NCI-H146 treated with DMSO at 0.1 percent for 48 hours (cell line): ENCODE data around the gene RASGEF1C.
"Not testable (repeated sequence)": the region's sequence is repeated elsewhere in the genome, so short reads cannot be mapped to it uniquely, and the experiment has no call there.

Experiments used
- DNase-seq: peaks from one replicate; lab custom pipeline; 2025; ENCODE audit not compliant: unreplicated experiment; lab: John Stamatoyannopoulos, UW

RASGEF1C gene

DNA sequence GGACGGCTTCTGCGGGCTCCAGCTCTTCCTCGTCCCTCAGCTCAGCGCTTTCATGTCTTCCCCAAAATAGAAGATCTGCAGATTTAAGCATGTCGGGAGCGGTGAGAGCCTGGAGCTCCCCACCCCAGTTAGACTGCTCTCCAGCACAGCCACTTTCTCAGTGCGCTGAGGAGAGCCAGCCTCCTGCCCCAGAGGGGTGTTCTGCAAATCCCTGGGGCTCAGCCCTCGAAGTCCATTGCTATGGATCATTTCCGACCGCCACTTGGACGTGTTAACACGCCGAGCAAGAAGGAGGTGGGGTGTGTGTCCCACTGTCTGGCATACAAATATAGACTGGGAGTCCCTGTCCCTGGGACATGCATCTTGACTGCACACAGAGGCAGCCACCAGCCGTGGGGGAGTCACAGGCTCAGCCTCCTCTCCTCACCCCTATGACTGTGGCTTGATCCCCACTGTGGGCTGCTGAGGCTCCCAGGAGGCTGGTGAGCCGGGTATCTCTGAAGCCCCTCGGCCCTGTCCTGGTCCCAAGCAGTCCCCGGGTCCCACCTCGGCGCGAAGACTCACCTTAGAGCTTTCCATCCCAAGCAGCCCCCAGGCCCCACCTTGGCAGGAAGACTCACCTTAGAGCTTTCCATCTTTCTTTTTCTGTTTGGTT lies 107.4 kb downstream of the RASGEF1C start:
- DNase-seq = no peak

DNA sequence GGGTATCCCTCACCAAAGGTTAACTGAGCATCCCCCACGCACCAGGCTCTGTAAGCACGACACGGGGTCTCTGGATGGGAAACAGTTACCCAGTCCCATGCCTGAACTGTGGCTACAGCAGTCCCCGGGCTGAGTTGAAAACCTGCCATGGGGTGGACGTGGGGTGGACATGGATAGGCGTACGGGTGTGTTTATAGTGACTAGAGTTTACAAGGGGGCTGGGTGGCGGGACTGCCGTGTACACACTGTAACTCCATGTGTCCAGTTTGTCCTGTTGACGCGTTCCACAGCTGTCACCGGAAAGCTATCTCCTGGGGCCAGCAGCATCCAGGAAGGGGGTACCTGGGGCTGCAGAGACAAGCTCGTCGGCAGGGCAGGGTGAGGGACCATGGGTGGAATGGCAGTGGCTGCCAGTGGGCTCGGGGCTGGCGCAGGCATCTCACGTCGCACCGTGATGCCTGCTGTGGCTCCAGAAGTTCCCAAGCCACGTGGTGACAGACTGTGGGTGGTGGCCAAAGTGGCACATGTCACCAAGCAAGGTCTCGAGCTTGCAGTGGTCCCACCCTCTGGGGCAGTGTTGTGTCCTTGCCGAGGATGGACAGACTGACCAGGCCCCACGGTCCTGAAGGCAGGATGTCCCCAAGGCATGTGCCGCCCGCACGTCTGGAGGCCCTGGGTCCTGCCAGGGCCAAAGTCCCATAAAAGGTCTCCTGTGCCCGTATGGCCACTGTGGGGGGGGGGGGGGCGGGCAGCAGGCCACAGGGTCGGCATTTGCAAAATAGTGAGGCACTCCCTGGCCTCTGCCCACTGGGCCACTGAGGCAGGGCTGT lies 108.2 kb downstream of the RASGEF1C start:
- DNase-seq = no peak

DNA sequence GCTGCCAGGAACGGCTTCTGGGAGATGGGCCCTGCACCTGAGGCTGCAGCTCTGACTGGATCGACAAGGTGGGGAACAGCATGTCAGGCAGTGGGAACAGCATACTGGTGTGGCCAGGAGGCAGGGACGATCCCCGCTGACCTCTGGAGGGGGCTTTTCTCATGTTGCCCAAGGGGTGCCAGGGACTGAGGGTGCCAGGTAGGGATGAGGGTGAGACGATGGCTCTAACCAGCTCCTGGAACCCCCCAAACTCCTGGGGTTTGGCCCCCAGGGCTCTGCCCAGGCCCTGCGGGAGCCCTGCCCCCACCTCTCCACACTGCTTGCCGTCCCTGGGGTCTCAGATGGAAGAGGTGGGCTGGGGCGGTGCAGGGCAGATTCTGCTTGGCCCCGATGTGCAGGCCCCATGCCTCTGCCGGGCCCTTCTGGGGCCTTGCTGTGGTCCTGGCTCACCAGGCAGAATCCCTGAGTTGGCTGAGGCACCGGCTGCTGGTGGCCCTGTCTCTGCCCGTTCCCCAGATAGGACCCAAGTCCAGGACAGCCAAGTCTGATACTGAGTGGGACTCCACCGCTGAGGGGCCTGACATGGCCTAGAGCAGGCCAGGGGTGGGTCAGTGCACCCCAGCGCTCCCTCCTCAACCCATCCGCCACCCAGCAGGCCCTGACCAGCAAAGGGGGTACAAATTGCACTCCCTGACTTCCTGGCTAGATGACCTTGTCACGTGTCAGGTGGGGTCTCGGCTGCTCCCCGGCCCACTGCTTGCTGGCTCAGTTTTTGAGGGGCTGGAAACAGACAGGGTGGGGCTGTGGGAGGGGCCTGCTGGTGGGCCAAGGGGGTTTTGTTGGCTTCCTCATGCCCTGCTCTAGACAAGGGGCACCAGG lies 109.0 kb downstream of the RASGEF1C start:
- DNase-seq = no peak

DNA sequence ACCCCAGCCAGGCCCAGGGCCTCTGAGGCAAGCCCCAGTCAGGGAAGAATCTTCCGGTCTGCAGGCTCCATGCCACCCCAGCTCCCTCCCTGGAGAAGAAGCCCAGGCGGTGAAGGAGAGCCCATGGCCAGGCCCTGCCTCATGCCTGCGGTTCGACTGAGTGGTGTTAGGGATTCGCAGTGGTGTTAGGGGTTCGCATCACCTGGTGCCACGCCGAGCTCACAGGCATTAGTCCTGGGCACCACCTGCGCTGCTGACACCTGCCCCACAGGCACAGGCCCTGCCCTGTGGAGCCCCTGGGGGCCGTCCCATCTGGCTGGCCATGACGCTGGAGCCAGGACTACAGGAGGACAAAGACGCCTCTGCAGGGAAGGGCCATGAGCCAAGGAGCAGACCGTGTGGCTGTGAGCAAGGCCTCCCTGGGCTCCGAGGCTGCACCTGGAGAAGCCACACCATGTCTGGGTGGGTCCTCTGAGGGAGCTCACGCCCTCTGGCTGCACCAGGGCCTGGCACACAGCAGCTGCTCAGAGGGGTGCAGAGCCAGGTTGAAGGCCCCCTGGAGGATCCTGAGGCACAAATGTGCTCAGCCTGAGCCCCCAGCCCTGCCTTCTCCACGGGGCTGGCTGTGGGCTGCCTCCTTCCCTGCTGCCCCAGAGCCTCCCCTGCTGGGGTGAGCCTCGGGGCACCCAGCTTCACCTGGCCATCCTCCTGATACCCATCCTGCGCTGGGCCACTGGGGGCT lies 109.8 kb downstream of the RASGEF1C start:
- no peak for DNase-seq

DNA sequence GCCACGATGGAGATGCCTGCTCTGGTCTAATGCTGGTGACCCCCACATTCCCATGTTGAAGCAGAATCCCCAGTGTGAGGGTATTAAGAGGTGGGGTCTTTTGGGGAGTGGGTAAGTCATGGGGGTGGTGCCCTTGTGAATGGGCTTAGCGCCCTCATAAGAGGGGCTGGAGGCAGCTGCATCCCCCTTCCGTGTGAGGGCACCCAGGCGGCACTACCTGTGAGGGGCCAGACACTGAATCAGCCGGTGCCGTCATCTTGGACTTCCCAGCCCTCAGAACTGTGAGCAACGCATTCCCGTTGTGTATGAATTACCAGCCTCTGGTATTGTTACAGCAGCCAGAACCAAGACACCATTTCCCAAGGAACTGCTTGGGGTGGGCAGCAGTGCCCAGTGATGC lies 110.5 kb downstream of the RASGEF1C start:
- DNase-seq = no peak

DNA sequence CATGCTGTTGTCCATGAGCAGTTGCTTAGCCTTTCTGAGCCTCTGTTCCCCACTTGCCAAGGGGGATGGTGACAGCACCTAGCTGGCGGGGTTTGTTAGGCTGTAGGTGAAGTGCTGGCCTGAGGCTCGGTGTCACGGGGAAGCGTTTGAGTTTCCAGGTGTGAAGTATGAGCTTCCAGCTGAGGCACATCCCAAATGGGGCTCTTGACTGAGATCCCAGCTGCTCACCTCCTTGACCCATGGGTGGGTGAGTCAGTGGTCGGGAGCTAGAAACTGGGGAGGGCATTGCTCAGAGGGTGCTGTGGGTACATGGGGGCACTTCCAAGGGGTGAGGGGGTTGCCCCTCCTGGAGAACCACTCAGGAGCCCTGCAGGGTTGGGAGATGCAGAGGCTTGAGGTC lies 111.1 kb downstream of the RASGEF1C start:
- no peak for DNase-seq

DNA sequence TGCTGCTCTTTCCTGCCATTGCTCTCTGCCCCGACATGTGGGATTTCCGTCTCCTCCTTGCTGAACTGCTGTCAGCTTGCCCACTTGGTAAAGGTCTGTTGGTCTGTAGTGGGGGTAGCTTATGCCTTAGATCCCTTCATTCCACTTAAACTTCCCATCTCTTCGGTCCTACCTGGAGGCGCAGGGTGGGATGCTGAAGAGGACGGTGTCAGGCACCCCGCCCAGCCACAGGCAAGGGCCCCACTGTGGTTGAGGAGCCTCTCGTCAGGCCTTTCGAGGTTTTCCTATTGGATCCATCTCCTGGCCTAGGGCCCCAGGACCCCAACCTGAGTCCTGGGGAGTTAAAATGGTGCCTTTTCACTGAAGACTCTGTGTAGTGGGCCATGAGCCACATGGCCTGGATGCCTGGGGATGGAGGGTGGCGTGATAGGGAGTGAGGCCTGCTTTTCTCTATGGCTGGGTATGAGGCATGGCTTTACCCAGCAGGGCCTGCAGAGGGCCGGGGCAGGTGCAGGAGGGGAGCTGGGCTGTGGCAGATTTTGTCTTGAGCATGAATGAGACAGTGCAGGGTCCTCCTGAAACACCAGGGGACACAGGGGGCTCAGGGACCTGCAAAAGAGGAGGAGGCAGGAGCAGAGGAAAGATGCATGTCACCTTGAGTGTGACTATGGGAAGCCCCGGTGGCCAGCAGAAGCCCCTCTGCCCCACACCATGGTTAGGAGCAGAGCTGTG lies 111.7 kb downstream of the RASGEF1C start:
- no peak for DNase-seq

DNA sequence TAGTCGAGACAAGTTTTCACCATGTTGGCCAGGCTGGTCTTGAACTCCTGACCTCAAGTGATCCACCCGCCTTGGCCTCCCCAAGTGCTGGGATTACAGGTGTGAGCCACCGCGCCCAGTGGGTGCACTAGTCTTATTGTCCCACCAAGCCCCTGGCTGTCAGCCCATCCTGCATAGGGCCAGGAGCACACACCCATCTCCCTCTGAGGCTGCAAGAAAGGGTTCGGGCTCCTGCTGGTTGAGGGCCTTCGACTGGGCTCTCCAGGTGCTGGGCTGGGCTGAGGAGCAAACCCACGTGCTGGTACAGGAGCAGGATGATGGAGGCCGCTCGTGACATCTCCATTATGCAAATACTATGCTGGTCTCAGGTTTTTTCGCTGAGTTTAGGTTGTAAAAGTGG lies 112.4 kb downstream of the RASGEF1C start:
- DNase-seq = no peak

DNA sequence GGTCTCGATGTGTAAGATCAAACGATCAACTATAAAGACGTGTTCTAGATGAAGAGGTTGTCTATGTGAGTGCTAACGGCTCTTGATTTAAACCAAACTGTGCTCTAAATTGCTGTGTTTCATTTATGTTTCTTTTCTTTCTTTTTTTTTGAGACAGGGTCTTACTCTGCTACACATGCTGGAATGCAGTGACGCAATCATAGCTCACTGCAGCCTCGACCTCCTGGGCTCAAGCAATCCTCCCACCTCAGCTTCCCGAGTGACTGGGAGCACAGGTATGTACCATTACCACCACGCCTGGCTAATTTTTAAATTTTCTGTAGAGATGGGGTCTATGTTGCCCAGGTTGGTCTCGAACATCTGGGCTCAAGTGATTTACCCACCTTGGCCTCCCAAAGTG lies 113.5 kb downstream of the RASGEF1C start:
- DNase-seq = no peak

DNA sequence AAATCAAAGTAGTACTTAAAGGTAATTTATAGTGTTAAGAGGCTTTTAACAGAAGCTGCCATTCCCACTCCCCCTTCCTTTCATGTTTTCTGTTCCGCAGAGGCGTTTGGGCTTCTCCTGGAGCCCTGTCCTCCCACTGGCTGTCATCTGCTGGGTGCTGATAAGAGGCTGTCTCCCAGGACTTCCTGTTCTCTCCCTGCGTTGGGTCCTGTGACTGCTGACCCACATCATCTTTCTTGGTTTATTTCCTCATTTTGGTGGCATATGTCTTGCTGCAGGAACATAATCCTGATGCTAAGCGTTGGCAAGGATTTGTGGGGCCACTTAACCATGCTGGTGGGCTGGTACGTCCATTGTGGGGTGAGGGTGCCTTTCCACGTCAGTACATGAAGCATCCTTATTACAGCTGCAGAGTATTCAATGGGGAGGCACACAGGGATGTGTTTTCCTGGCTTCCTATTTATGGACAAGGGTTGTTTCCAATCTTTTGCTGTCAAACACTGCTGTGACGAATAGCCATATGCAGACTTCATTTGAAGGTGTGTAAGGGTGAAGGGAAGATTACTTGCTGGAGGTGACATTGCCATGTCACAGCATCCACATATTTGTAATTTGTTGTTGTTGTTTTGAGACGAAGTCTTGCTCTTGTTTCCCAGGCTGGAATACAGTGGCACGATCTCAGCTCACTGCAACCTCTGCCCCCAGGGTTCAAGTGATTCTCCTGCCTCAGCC lies 115.2 kb downstream of the RASGEF1C start:
- no peak for DNase-seq

DNA sequence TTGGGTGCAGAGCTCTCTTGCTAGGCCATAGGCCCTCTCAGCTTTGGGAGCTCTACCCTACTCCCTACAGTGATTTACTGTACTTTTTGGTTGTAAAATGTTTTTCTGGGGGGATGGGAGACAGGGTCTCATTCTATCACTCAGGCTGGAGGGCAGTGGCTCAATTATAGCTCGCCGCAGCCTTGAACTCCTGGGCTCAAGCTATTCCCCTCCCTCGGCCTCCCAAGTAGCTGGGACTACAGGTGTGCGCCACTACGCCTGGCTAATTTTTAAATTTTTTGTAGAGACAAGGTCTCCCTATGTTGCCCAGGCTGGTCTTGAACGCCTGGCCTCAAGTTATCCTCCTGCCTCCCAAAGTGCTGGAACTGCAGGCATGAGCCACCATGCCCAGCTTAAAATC lies 115.8 kb downstream of the RASGEF1C start:
- DNase-seq = no peak

DNA sequence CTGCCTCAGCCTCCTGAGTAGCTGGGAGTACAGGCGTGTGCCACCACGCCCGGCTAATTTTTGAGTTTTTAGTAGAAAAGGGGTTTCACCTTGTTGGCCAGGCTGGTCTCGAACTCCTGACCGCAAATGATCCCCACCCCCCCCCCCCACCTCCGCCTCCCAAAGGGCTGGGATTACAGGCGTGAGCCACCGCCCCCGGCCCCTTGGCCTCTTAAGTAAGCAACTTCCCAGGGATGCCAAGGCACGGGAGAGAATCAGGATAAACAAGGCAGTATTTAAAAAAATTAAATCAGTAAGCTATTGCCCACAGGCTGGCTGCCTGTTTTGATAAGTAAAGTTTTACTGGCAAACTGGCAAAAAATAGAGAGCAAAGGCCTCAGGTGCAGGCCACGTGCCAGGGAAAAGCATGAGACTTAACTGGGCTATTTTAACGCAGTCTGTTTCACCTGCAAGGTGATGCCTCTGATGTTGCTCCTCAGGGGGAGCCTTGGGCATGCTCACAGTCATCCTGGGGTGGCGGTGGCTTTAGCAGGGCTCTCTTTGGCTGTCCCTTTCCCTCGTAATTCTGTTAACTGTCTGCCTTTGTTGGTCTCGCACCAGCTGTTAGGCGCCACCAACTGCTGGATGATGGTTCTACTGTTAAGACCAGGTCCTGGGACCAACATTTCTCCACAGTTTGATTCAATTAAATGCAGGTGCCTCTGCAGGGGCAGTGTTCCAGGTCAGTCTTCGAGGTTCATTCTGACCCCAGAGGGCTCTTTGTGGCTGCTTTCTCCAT lies 118.1 kb downstream of the RASGEF1C start:
- DNase-seq = no peak

DNA sequence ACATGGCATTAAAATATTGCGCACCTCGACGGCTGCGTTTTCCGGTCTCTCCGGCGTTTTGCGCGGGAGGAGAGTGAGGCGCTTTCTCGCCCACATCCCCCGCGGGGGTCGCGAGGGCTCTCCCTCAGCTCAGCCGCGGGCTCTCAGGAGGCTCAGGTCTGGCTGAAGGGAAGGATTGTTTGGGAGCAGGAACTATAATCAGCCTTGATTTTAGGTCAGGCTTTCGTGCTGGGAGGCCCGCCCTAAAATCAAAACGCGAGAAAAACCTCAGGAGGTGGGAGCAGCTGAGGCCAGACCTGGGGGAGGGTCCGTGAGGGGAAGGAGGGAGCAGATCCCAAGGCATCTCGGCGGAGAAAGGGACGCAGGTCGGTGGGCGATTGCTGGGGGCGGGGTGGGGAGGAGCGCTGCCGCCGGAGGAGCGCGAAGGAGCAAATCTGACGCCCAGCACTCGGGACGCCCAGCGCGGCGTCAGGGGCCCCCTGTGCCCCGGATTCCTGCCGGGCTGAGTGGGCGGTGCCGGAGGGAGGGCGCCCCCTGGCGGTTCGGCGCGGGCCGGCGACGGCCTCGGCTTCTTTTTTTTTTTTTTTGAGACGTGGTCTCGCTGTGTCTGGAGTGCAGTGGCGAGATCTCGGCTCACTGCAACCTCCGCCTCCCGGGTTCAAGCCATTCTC lies 118.8 kb downstream of the RASGEF1C start:
- no peak for DNase-seq

DNA sequence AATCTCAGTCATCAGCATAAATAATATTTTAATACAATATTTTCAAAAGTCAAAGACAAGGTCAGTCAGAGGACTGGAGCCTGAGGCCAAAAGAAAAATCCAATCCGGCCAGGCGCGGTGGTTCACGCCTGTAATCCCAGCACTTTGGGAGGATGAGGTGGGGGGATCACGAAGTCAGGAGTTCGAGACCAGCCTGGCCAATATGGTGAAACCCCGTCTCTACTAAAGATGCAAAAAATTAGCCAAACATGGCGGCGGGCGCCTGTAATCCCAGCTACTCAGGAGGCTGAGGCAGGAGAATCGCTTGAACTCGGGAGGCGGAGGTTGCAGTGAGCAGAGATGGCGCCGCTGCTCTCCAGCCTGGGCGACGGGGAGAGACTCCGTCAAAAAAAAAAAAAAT lies 119.4 kb downstream of the RASGEF1C start:
- not testable (repeated sequence) for DNase-seq

DNA sequence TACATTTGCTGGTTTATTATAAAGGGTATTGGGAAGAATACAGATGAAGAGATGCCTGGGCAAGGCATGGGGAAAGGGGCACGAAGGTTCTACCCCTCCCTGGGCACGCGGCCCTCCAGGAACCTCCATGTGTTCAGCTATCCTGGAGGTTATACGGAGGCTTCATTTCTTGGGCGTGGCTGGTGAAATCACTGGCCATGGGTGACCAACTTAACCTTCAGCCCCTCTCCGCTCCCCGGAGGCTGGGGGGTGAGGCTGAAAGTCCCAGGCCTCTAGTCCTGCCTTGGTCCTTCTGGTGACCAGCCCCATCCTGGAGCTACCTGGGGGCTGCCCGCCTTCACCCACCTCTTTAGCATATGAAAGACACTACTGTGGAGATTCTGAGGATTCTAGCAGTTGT lies 120.5 kb downstream of the RASGEF1C start:
- no peak for DNase-seq

DNA sequence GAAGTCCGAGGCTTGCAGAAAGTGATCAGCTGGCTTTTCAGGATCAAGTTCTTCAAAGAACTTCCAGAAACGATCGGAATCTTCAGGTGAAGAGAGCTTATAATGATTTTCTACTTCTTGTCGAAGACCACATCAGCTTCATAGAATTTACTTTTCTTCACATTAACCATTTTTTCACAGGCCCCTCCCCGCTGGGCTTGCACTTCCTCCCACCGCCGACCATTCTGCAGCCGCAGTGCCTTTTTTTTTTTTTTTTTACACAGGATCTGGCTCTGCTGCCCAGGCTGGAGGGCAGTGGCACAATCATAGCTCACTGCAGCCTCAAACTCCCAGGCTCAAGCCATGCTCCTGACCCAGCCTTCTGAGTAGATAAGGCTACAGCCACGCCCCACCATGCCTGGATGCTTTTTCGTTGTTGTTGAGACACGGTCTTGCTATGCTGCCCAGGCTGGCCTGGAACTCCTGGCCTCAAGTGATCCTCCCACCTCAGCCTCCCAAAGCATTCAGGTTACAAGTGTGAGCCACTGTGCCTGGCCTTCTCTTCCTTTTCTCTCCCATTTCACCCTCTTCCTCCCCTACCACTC lies 122.1 kb downstream of the RASGEF1C start:
- DNase-seq = no peak

DNA sequence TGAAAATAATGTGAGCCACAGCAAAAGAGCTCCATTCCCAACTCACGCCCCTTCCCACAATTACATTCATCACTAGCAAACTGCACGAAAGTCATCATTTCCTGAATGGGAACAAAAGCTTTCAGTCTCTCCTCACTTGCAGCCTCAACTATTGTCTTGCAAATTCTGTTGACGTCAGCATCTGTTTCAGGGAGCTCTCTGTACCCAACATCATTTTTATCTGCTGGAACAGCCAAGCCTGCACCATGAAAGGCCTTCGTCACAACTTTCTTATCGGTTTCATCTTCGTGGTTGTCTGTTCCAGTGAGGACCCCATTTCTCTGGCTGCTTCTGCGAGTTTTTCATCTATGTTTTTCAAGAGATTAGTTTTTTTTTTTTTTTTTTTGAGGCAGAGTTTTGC lies 123.2 kb downstream of the RASGEF1C start:
- DNase-seq = no peak
